ENCODE results near the gene DPH1.

- no peak for TF ChIP-seq POLR2A (IDR thresholded peaks at IDR 0.05; ENCODE audit: low read length)
- no peak for TF ChIP-seq GATA1 (IDR thresholded peaks at IDR 0.05; ENCODE audit: low read depth, low read length)
These were observed 13.0 kb downstream of the DPH1 start for GRCh38 chr17:2042933-2043332.

All from erythroblast (primary cell).